Stimulated activated CD8-positive, alpha-beta memory T cell treated with anti-CD3 and anti-CD28 coated beads, Interleukin-4, amount 100 ng/mL, for 1 hour (primary cell): Measurements from ENCODE around the gene RAB4B.
"Not testable (repeated sequence)": the region's sequence is repeated elsewhere in the genome, so short reads cannot be mapped to it uniquely, and the experiment has no call there.

Source experiments
- DNase-seq, 2 donors: peaks; one replicate each; pipeline ENCODE4 v3.0.0-alpha.2; 2020; ENCODE audit warnings: low read depth in 2 of 2, low spot score in 1 of 2

The RAB4B gene

GRCh38 chr19:40803170-40803856 lies 25.3 kb downstream of the RAB4B start:
- no peak for DNase-seq

GRCh38 chr19:40803857-40804782 lies 26.1 kb downstream of the RAB4B start:
- peak in 1 of 2 donors; percentile 27 for DNase-seq

DNA sequence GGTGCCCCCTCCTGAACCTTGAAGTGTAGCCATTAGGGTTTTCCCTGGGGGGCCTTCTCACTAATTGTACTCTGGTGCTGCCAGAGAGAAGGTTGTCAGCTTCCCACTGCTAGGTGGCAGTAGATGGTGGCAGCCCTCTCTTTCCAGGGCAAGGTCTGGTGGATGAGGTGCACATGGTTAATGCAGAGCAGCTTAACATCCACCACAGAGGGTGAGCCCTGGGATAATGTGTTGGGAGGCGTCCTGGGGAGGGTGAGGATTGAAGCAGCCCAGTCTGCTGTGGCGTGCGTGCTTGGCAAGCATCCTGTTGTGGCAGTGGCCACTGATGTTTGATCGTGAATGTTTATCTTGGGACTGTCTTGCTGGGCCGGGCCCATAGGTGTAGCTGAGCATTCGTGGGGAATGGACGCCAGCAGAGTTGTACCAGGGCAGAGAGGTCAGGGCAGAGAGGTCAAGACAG lies 26.8 kb downstream of the RAB4B start:
- no peak for DNase-seq

DNA sequence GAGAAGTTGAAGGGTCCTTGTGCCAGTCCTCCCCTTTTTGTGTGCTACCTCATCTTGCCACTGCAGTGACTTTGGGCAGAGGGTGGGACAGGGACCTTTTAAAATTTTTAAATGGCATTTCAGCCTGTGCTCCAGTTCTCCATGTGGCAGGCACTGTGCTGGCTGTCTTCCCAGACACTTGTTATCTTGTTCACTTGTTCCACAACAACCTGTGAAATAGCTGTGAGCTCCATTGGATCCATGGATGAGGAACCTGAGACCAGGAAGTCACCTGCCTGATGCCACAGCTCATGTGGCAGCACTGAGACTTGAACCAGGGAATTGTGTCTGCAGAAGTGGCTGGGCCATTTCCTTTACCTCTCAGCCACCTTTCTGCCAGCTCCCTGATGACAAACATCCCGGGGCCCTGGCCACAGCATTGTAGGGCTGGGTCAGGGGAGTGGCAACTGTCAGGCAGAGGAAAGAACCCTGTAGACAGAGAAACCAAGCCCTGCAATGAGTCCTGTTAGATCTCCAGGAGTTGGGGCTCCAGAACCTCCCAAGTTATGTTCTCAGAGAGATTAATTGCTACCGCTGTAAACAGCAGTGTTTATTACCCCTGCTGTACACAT lies 27.3 kb downstream of the RAB4B start:
- no peak for DNase-seq

GRCh38 chr19:40806423-40807146 lies 28.5 kb downstream of the RAB4B start:
- DNase-seq, result peak in 1 of 2 donors; percentile 55

DNA sequence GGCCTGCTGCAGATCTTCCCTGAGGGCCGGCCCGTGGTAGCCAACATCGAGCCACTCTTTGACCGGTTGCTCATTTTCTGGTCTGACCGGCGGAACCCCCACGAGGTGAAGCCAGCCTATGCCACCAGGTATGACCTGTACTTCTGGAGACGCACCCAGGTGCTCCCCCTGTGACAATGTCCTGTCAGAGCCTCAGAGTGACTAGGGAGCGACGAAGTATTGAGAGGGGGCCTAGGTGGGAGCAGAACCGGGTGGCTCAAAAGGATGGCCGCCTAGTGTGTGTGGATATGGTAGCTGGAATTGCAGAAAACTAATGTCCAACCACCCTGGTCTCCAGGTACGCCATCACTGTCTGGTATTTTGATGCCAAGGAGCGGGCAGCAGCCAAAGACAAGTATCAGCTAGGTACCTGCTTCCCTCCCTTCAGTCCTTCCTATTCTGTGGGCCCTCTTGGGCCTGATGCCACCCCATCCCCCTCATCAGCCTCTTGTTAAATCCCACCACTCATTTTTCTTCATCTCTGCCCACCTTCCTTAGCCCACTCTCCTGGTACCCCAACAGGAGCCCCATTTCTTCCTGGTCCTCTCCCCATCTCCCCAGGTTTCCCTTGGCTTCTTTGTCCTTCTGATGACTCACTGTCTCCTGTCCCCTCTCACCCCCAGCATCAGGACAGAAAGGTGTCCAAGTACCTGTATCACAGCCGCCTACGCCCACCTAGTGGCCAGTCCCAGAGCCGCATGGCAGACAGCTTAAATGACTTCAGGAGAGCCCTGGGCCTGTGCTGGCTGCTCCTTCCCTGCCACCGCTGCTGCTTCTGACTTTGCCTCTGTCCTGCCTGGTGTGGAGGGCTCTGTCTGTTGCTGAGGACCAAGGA lies 29.3 kb downstream of the RAB4B start:
- no peak for DNase-seq

GRCh38 chr19:40808021-40808325 lies 29.9 kb downstream of the RAB4B start:
- no peak for DNase-seq

GRCh38 chr19:40808497-40808896 lies 30.4 kb downstream of the RAB4B start:
- DNase-seq, result no peak

GRCh38 chr19:40809358-40810086 lies 31.5 kb downstream of the RAB4B start:
- no peak for DNase-seq

GRCh38 chr19:40810160-40810559 lies 32.1 kb downstream of the RAB4B start:
- DNase-seq, result no peak

GRCh38 chr19:40810649-40811408 lies 32.8 kb downstream of the RAB4B start:
- not testable (repeated sequence) for DNase-seq

GRCh38 chr19:40811478-40812341 lies 33.7 kb downstream of the RAB4B start:
- no peak for DNase-seq

- DNase-seq, result not testable (repeated sequence)
Measured at GRCh38 chr19:40812571-40812970, 34.5 kb downstream of the RAB4B start.

GRCh38 chr19:40813182-40813581 lies 35.1 kb downstream of the RAB4B start:
- DNase-seq, result no peak

GRCh38 chr19:40815223-40815622 lies 37.2 kb downstream of the RAB4B start:
- no peak for DNase-seq

- peak in 1 of 2 donors; percentile 49 for DNase-seq
Measured at GRCh38 chr19:40818480-40819399, 40.7 kb downstream of the RAB4B start.
